Measurements from ENCODE around the gene FMO2.
"Not testable (repeated sequence)": the region's sequence is repeated elsewhere in the genome, so short reads cannot be mapped to it uniquely, and the experiment has no call there.

Gene FMO2

DNA sequence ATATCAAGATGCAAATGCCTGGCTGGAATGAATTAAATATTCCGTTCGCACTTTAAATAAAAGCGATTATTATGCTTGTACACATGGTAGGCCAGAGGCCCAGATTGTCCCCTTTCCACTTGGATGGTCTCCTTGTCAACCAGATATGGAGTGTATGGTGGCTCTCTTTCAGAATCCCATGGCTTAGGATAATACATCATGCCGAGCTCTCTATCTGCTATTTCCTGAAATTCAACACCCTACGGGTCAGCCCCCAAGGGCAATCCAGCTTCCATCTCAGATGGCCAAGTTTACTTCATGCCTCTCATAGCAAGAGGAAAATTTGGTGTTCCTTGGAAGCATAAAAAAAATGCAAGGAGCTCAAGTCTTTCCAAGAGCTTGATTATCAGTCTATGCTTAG is 37.8 kb downstream of the FMO2 start:
- no peak for DNase-seq (ENCODE audit: low read depth)
- TF ChIP-seq, protein P1, sequence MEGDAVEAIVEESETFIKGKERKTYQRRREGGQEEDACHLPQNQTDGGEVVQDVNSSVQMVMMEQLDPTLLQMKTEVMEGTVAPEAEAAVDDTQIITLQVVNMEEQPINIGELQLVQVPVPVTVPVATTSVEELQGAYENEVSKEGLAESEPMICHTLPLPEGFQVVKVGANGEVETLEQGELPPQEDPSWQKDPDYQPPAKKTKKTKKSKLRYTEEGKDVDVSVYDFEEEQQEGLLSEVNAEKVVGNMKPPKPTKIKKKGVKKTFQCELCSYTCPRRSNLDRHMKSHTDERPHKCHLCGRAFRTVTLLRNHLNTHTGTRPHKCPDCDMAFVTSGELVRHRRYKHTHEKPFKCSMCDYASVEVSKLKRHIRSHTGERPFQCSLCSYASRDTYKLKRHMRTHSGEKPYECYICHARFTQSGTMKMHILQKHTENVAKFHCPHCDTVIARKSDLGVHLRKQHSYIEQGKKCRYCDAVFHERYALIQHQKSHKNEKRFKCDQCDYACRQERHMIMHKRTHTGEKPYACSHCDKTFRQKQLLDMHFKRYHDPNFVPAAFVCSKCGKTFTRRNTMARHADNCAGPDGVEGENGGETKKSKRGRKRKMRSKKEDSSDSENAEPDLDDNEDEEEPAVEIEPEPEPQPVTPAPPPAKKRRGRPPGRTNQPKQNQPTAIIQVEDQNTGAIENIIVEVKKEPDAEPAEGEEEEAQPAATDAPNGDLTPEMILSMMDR (IDR thresholded peaks at IDR 0.05; ENCODE audit: insufficient read depth, low read depth, low read length, missing control alignments), result no peak
- no peak overlapping the region for H3K4me3 ChIP-seq (ENCODE audit: low read depth, low read length)

DNA sequence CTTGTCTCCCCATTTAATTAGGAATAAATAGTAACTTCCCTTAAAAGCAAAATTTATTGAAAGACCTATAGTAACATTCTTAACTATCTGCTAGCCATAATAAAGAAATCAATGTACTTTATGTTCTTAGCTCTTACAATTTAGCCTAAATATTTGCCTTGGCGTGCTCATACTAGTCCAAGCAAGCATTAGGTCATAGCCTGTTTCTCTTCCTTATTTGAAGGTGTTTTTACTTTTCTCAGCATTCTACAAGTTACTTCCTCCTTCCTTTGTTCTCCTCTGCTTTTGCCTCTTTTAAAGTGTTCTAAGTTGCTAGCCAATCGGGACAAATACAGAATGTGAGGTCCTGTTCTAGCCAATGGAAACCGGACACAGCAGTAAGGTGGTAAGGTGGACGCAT is 39.2 kb downstream of the FMO2 start:
- not testable (repeated sequence) for H3K4me3 ChIP-seq (ENCODE audit: low read depth, low read length); DNase-seq (ENCODE audit: low read depth)

DNA sequence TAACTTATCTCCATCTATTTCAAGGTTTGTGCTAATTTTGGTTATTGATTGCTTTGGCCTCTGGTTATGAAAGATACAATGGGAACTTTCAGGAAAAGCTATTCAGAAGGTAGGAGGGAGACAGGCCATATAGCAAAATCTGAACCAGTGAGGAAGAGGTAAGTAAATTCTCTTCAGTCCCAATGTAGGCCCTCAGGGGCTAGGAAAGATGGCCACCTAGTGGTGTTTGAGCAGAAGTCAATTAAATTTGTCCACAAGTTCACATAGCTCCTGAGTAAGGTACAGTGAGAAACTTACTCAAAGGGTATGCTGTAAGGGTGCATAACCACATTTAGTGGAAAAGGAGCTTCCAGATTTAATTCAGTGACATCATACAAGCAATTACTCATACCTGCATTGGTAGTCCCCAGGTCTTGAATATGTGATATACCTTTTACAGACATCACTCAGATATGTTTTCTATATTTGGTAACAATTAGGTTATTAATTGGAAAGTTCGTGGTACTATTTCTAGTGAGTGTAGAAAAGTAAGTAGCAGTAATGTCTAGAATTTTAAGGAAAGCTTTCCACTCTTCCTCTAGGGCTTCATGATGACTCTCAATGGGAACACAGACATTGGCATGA is 41.8 kb downstream of the FMO2 start:
- peak; percentile 73 for DNase-seq (ENCODE audit: low read depth)
- TF ChIP-seq, protein P1 (IDR thresholded peaks at IDR 0.05; ENCODE audit: insufficient read depth, low read depth, low read length, missing control alignments), result peak; percentile 73
- H3K4me3 ChIP-seq (ENCODE audit: low read depth, low read length), result no peak overlapping the region

DNA sequence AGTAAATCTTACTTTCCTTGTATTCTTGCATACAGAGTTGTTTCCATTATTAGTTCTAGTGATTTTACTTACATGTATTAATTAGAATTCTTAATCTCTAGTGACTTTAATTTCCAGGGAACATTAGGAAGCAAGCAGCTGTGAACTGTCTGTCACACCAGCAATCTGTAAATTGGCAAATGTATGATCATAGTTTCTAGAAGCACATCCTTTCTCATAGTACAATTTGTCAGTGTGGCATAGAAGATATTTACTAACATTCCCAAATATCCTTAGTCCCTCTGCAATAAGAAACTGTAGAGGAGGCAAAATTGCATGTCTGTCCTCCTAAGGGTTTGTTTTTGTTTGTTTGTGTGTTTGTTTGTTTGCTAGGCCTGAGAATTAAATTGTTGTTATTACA is 46.2 kb downstream of the FMO2 start:
- TF ChIP-seq, protein P1 (IDR thresholded peaks at IDR 0.05; ENCODE audit: insufficient read depth, low read depth, low read length, missing control alignments), result no peak

DNA sequence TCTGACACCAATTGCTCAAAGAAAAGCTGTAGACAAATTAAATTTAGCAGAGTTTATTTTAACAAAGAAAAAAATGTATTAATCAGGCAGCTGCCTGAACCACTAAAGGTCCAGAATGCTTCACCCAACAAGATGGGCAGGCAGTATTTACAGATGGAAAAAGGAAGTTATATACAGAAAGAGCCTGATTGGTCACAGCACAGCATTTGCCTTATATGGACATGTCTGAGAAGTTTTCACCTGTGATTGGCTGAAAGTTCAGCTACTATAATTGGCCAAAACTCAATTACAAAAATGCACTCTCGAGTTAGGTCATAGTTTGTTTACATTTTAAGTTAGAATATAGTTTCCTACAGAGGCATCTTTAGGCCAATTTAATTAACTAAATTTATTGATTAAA is 48.1 kb downstream of the FMO2 start:
- no peak overlapping the region for H3K4me3 ChIP-seq (ENCODE audit: low read depth, low read length)
- peak; percentile 14 for DNase-seq (ENCODE audit: low read depth)
- TF ChIP-seq, protein P1 (IDR thresholded peaks at IDR 0.05; ENCODE audit: insufficient read depth, low read depth, low read length, missing control alignments), result no peak

More for the DNA sequence above, 46.2 kb downstream of the FMO2 start:
- H3K4me3 ChIP-seq (ENCODE audit: low read depth, low read length), result no peak overlapping the region
- DNase-seq (ENCODE audit: low read depth), result no peak

DNA sequence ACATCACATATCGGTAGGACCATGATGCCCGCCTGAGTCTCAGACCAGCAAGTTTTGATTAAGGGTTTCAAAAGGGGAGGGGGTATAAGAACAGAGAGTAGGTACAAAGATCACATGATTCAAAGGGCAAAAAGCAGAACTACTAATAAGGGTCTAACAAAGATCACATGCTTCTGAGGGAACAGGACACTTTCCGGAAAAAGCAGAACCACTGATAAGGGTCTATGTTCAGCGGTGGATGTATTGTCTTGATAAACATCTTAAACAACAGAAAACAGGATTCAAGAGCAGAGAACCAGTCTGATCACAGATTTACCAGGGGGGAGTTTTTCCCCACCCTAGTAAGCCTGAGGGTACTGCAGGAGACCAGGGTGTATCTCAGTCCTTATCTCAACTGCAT is 51.1 kb downstream of the FMO2 start:
- DNase-seq (ENCODE audit: low read depth); H3K4me3 ChIP-seq (ENCODE audit: low read depth, low read length): not testable (repeated sequence)

DNA sequence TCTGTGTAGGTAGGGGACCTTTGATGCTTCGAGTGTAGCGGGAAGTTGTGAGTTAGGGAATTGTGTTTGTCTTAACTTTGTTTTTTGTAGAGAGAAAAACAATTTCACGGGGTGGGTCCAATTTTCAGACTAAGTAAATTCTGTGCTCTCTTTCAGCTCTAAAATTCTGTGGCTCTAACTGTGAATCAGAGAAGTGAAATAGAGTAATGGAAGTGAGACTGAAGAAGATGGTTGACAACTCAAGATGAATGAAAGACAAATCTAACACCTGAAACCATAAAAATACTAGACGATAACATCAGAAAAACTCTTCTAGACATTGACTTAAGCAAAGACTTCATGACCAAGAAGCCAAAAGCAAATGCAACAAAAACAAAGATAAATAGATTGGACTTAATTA is 58.8 kb downstream of the FMO2 start:
- TF ChIP-seq, protein P1 (IDR thresholded peaks at IDR 0.05; ENCODE audit: insufficient read depth, low read depth, low read length, missing control alignments), result no peak
- no peak for DNase-seq (ENCODE audit: low read depth)
- no peak overlapping the region for H3K4me3 ChIP-seq (ENCODE audit: low read depth, low read length)

DNA sequence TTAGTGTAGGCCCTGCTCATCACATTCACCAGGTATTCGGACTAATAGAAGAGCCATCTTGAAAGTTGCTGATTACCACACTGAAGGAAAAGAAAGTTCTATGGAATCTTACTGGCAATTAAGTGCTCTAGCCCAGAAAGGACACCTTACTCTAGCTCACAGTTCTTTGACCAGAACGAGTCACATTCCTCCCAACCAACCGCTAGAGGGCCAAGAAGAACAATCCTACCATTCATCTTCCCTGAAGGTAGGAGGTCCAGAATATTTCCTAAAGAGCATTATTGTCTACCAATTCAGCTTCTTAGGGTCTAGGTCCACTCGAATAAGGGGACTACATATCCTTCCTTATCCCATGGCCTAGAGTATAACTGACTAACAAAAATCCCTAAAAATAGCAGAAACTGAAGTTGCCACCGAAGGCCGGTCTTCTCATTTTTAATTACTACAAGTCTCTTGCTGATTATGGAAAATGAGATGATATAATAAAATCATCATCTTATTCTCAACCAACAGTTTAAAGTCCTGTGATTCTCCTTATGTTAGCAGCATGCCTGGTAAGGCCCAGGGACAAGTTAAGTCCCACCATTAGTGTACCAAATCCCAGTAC is 60.5 kb downstream of the FMO2 start:
- H3K4me3 ChIP-seq (ENCODE audit: low read depth, low read length), result no peak overlapping the region
- TF ChIP-seq, protein P1 (IDR thresholded peaks at IDR 0.05; ENCODE audit: insufficient read depth, low read depth, low read length, missing control alignments), result peak; percentile 86
- DNase-seq (ENCODE audit: low read depth), result peak; percentile 45

Measured in GM12865 (cell line).